OCI-LY7 (cell line): ENCODE measurements around the gene SFRP4.

Source experiments
- EZH2phosphoT487 ChIP-seq: fragments of 200-600 bp; sonication (generic); IDR thresholded peaks from 2 replicates; pipeline ENCODE4 v1.6.1; 2018; ENCODE audit warnings: low read depth, borderline replicate concordance, mild to moderate bottlenecking, mixed run types, antibody characterized with exemption, low read length, moderate library complexity, mixed read lengths
- TF ChIP-seq, protein P1 (sequence below): fragments of 200-600 bp; sonication (generic); conservative IDR thresholded peaks from 2 replicates; pipeline ENCODE4 v1.5.1; 2014; ENCODE audit warnings: mild to moderate bottlenecking, antibody characterized with exemption, low read length, moderate library complexity, mixed read lengths

DNA sequence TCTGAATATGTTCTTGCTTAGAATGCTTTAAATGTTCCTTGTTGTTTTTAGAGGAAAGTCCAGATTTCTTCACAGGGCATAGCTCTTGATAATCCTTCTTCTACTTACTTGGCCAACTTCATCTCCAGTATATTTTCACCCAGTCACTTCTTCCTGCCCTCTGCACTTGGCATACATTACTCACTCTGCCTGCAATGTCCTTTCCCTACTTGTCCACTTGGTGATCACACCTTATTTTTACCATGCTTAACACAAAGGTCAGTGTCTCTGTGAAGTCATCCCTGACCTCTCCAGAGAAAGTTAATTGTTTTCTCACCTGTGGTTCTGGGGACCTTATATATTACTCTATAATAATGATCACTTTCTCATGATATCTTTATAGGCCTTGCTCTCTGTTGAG, 23.3 kb downstream of the SFRP4 start:
- TF ChIP-seq EZH2phosphoT487: no peak
- TF ChIP-seq, protein P1, sequence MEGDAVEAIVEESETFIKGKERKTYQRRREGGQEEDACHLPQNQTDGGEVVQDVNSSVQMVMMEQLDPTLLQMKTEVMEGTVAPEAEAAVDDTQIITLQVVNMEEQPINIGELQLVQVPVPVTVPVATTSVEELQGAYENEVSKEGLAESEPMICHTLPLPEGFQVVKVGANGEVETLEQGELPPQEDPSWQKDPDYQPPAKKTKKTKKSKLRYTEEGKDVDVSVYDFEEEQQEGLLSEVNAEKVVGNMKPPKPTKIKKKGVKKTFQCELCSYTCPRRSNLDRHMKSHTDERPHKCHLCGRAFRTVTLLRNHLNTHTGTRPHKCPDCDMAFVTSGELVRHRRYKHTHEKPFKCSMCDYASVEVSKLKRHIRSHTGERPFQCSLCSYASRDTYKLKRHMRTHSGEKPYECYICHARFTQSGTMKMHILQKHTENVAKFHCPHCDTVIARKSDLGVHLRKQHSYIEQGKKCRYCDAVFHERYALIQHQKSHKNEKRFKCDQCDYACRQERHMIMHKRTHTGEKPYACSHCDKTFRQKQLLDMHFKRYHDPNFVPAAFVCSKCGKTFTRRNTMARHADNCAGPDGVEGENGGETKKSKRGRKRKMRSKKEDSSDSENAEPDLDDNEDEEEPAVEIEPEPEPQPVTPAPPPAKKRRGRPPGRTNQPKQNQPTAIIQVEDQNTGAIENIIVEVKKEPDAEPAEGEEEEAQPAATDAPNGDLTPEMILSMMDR: no peak
